ENCODE results near the gene MST1.

Gene MST1

DNA sequence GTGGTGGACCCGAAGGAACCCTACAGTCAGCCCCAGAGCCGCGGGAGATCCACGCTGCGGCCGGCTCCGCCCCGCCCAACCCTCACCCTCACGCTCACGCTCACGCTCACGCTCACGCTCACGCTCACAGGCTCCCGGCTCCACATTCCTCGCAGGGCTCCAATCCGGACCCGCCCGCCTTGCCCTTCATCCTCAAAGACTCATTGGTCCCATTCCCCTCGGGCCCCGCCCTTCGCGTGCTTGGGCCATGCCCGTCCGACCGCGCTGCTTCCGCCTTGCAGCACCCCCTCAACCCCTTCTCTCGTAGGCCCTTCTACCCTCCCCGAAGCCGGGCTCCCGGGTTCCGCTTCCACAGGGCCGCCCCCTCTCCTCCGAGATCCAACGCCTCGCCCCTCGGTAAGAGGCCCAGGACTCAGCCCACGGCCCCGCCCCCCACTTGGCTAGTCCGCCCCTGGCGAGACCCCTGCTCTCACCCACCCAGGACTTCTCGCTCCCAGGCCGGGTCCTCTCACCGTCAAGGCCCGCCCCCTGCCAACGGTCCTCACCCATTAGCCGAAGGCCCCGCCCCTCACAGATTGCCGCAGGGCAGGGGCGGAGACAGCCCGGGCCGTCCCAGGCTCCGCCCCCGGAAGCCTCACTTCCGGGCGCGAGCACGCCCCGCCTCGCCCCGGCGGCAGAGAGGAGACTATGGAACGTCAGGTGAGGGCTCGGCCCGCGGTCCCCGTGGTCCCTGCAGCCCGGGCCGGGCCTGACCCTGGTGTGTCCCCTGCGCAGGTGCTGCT, 15.4 kb downstream of the MST1 start, which contains the start of gene APEH:
APEH (plus strand) TSS at position 637 of the 782 bp plus-strand sequence; CDS start at position 688, 51 bp downstream.
- DNase-seq: no peak

DNA sequence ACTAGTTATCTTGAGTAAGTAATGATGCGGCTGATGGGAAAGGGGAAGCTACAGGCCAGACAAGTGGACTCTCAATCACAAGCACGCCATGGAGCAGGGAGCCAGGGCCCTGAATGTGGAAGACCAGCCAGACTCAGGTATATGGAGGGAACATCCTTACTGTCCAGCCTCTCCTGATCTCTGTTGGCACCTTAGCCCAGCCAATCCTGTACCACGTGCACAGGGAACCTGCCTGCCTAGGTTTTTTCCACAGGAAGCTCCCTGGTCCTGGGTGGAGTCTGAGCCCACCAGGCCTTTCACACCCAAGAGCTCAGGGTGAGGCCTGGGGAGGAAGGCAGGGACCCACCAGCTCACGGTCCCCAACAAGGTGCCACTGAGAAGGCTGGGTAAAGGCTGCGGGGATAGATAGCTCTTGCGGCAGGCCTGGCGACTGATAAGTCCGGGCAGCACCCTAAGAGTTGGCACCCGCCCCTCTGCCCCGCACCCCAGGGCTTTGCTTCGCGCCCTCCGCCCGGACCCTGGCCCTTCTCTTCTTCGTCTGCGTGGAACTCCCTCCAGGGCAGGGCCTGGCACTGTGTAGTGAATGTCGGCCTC, 16.1 kb downstream of the MST1 start:
- no peak for DNase-seq

DNA sequence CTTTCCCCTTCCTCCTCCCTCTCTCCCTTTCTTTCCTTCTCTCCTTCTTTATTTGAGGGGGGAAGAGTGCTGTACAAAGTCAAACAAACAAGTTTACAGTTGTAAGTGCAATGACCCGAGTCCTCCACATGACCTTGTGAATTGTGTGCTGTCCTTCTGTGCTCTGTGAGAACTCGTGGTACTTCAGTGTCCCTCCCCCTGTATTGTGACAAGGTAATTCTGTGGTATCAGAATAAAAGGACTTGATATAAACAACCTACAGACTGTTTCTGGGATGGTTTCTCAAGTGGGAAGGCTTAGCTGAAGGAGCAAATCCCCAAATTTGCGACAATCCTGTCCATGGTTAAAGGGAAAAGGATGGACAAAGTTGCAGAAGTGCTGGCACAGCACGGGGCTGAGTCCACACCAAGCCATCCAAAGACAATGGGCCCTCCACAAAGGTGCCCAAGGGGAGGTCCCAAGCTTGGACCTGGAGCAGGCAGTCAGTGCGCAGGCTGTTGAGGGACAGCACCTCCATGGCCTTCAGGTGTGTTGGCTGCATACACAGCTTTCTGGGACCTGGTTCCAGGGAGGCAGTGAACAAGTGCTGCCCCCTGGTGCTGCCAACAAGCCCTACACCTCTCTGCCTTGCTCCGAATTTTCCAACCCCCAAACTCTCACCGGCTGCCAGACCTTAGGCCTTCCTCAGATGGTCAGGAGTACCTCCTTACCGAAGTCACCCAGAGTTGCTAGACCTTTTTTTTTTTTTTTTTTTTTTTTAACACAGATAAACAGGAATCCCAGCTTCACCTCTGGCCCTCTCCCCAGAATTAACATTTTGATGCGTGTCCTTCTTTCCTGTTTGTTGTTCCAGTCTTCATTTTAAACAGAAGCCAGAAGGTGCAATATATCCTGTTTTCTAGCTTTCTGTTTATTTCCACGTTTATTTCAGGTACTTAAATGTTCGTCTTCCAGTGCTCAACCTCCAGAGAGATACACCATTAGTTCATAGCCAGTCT, 17.7 kb downstream of the MST1 start:
- DNase-seq: no peak

GRCh38 chr3:49670940-49671290, 18.4 kb downstream of the MST1 start:
- DNase-seq: no peak

- no peak for DNase-seq
These were observed 19.9 kb downstream of the MST1 start for GRCh38 chr3:49669352-49669751.

DNA sequence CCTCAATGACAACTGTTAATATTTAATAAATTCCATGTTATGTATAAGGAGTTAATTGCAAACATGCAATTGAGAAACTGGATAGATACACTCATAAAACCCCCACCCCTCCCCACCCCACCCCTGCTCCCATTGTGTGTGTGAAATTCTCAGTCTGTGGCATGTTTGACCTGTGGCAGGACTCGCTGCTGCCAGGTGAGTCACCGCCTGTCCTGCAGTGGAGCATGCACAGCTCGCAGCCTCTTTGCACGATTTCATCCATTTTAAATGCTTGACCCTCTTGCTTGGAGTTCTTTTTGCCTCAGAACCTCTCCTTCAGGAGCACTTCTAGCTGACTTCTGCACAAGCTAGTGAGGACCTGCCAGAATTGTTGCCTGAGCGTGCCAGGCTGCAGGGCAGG, 20.4 kb downstream of the MST1 start:
- no peak for DNase-seq

GRCh38 chr3:49668414-49668797, 20.9 kb downstream of the MST1 start:
- DNase-seq: no peak

GRCh38 chr3:49667701-49668413, 21.4 kb downstream of the MST1 start:
- DNase-seq: no peak

- DNase-seq: no peak
These were observed 22.7 kb downstream of the MST1 start for GRCh38 chr3:49666592-49666991.

DNA sequence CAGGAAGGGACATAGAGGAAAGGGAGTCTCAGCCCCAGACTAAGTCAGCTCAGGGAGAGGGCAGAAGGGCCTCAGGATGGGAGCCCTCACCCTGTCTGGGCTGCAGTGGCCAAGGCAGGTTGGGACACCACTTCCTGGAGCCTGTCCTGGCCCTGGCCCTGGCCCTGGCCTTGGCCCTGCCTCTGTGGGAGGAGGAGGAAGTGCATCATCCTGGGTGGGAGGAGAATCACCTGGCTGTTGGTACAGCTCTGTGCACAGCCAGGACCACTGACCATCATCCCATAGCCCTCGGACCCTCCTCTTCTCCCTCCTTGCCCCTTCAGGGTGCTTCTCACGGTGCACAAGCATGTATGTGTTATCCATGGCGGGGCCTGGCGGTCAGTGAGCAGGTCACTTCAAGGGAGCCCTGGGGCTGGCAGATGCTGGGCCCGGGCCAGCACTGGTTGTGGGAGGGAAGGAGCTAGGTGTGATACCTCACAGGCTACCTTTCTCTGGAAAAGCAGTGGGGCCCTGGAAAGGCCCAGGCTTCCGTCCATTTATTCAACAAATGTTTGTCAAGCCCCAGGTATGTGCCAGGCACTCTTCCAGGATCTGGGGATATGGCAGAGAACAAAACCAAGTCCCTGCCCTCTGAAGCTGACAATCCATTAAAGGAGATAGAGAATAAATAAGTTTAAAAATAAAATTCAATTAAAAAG, 23.3 kb downstream of the MST1 start:
- DNase-seq: no peak

- no peak for DNase-seq
These were observed 25.0 kb downstream of the MST1 start for GRCh38 chr3:49664300-49664699.

- no peak for DNase-seq
These were observed 25.4 kb downstream of the MST1 start for GRCh38 chr3:49663831-49664230.

DNA sequence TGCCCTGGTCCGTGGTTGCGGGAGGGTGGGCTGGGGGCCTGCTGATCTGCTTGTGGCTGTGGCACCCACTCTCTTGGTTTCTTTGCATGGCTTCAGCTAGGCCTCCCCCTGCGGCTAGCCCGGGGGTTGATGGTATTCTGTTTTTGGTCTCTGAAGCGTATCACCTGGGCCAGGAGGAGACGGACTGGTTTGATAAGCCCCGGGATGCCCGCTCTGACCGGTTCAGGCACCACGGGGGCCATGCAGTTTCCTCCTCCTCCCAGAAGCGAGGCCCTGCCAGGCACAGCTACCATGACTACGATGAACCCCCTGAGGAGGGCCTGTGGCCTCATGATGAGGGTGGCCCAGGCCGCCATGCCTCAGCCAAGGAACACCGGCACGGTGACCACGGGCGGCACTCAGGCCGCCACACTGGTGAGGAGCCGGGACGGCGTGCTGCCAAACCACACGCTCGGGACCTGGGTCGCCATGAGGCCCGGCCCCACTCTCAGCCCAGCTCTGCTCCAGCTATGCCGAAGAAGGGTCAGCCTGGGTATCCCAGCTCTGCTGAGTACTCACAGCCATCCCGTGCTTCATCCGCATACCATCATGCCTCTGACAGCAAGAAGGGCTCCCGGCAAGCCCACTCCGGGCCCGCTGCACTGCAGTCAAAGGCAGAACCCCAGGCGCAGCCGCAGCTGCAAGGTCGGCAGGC, 26.4 kb downstream of the MST1 start:
- no peak for DNase-seq

GRCh38 chr3:49662021-49662420, 27.3 kb downstream of the MST1 start:
- DNase-seq: no peak

DNA sequence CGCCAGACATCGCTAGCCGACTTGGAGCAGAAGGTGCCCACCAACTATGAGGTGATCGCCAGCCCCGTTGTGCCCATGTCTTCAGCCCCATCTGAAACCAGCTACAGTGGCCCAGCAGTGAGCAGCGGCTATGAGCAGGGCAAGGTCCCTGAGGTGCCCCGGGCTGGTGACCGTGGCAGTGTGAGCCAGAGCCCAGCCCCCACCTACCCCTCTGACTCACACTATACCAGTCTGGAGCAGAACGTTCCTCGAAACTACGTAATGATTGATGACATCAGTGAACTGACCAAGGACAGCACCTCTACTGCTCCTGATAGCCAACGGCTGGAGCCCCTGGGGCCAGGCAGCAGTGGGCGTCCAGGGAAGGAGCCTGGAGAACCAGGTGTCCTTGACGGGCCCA, 28.0 kb downstream of the MST1 start:
- no peak for DNase-seq

DNA sequence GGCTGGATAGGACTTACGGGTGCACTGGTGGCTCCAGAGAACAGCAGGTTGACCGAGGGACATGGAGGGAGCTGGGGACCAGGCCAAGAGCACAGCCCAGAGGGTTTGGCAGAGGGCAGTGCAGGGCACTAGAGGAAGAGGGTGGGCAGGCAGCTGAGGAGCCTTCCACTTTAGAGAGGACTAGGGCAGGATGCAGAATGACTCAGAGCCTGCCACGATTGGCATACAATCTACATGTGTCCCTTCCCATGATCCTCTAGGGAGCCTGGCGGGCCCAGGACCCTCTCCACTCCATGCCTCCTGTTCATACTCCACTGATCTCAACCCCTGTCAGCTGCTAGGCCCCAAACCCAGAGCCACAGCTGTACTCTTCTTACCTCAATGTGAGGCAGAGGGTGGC, 29.5 kb downstream of the MST1 start:
- no peak for DNase-seq

GRCh38 chr3:49658711-49659110, 30.6 kb downstream of the MST1 start:
- DNase-seq: no peak

DNA sequence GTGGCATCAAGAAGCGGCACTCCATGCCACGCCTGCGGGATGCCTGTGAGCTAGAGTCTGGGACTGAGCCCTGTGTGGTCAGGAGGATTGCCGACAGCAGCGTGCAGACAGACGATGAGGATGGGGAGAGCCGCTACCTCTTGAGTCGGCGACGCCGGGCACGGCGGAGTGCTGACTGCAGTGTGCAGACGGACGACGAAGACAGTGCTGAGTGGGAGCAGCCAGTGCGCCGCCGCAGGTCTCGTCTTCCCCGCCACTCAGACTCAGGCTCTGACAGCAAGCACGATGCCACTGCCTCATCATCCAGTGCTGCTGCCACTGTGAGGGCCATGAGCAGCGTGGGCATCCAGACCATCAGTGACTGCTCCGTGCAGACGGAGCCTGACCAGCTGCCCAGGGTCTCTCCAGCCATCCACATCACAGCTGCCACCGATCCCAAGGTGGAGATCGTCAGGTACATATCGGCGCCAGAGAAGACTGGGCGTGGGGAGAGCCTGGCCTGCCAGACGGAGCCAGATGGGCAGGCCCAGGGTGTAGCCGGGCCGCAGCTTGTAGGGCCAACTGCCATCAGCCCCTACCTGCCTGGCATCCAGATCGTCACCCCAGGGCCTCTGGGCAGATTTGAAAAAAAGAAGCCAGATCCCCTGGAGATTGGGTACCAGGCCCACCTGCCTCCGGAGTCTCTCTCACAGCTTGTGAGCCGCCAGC, 31.9 kb downstream of the MST1 start:
- no peak for DNase-seq

DNA sequence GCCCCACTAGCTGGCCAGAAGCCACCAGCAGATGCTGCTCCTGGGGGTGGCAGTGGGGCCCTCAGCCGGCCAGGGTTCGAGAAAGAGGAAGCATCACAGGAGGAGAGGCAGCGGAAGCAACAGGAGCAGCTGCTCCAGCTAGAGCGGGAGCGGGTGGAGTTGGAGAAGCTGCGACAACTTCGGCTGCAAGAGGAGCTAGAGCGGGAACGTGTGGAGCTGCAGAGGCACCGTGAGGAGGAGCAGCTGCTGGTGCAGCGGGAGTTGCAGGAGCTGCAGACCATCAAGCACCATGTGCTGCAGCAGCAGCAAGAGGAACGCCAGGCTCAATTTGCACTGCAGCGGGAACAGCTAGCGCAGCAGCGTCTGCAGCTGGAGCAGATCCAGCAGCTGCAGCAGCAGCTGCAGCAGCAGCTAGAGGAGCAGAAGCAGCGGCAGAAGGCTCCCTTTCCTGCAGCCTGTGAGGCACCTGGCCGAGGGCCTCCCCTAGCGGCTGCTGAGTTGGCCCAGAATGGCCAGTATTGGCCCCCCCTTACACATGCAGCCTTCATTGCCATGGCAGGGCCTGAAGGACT, 32.6 kb downstream of the MST1 start:
- no peak for DNase-seq

DNA sequence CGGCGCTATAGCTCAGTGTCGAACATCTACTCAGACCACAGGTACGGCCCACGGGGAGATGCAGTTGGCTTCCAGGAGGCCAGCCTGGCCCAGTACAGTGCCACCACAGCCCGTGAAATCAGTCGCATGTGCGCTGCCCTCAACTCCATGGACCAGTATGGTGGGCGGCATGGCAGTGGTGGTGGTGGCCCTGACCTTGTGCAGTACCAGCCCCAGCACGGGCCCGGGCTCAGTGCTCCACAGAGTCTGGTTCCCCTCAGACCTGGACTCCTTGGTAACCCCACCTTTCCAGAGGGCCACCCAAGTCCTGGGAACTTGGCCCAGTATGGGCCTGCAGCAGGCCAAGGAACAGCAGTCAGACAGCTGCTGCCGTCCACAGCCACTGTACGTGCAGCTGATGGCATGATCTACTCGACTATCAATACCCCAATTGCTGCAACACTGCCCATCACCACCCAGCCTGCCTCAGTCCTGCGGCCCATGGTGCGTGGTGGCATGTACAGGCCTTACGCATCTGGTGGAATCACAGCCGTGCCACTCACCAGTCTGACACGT, 33.5 kb downstream of the MST1 start:
- DNase-seq: no peak
